Measurements from ENCODE around the gene CILP.
"Not testable (repeated sequence)": the region's sequence is repeated elsewhere in the genome, so short reads cannot be mapped to it uniquely, and the experiment has no call there.

CILP gene

GRCh38 chr15:65196637-65197336, 14.5 kb downstream of the CILP start:
- H3K4me3 ChIP-seq (ENCODE audit: low read depth in 1 of 5, low read length in 5 of 5), result no peak overlapping the region
- H3K4me1 ChIP-seq (ENCODE audit: control insufficient read depth in 5 of 5, insufficient read depth in 5 of 5, low read length in 5 of 5), result peaks cover 0 to 14% (median 2%) of the 10 kb centered on the region in 5 donors
- no peak overlapping the region for H3K27ac ChIP-seq (ENCODE audit: low read depth, low read length)
- H3K36me3 ChIP-seq (ENCODE audit: control insufficient read depth in 5 of 5, insufficient read depth in 5 of 5, low read length in 5 of 5), result peaks cover 0 to 10% (median 0%) of the 10 kb centered on the region in 5 donors
- no peak overlapping the region for H3K9ac ChIP-seq (ENCODE audit: low read length in 5 of 5)
- no peaks in the 10 kb centered on the region for H3K9me3 ChIP-seq (ENCODE audit: control insufficient read depth in 5 of 5, low read length in 5 of 5)
- H3K27me3 ChIP-seq (ENCODE audit: control insufficient read depth in 5 of 5, insufficient read depth in 4 of 5, low read length in 5 of 5), result no peaks in the 10 kb centered on the region

GRCh38 chr15:65195548-65195923, 15.7 kb downstream of the CILP start:
- H3K36me3 ChIP-seq (ENCODE audit: control insufficient read depth in 5 of 5, insufficient read depth in 5 of 5, low read length in 5 of 5), result peaks cover 0 to 9% (median 0%) of the 10 kb centered on the region in 5 donors
- H3K27me3 ChIP-seq (ENCODE audit: control insufficient read depth in 5 of 5, insufficient read depth in 4 of 5, low read length in 5 of 5), result no peaks in the 10 kb centered on the region
- no peak overlapping the region for H3K4me3 ChIP-seq (ENCODE audit: low read depth in 1 of 5, low read length in 5 of 5)
- H3K9me3 ChIP-seq (ENCODE audit: control insufficient read depth in 5 of 5, low read length in 5 of 5), result no peaks in the 10 kb centered on the region
- no peak overlapping the region for H3K9ac ChIP-seq (ENCODE audit: low read length in 5 of 5)
- H3K27ac ChIP-seq (ENCODE audit: low read depth, low read length), result no peak overlapping the region
- H3K4me1 ChIP-seq (ENCODE audit: control insufficient read depth in 5 of 5, insufficient read depth in 5 of 5, low read length in 5 of 5), result peaks cover 0 to 14% (median 2%) of the 10 kb centered on the region in 5 donors

GRCh38 chr15:65194826-65195547, 16.3 kb downstream of the CILP start:
- no peaks in the 10 kb centered on the region for H3K27me3 ChIP-seq (ENCODE audit: control insufficient read depth in 5 of 5, insufficient read depth in 4 of 5, low read length in 5 of 5)
- no peak overlapping the region for H3K9ac ChIP-seq (ENCODE audit: low read length in 5 of 5)
- H3K9me3 ChIP-seq (ENCODE audit: control insufficient read depth in 5 of 5, low read length in 5 of 5), result no peaks in the 10 kb centered on the region
- peaks cover 0 to 14% (median 2%) of the 10 kb centered on the region in 5 donors for H3K4me1 ChIP-seq (ENCODE audit: control insufficient read depth in 5 of 5, insufficient read depth in 5 of 5, low read length in 5 of 5)
- H3K36me3 ChIP-seq (ENCODE audit: control insufficient read depth in 5 of 5, insufficient read depth in 5 of 5, low read length in 5 of 5), result peaks cover 0 to 9% (median 0%) of the 10 kb centered on the region in 5 donors
- no peak overlapping the region for H3K27ac ChIP-seq (ENCODE audit: low read depth, low read length)
- H3K4me3 ChIP-seq (ENCODE audit: low read depth in 1 of 5, low read length in 5 of 5), result no peak overlapping the region

GRCh38 chr15:65192016-65192415, 19.3 kb downstream of the CILP start:
- H3K9me3 ChIP-seq (ENCODE audit: control insufficient read depth in 5 of 5, low read length in 5 of 5), result no peaks in the 10 kb centered on the region
- no peak overlapping the region for H3K4me3 ChIP-seq (ENCODE audit: low read depth in 1 of 5, low read length in 5 of 5)
- H3K4me1 ChIP-seq (ENCODE audit: control insufficient read depth in 5 of 5, insufficient read depth in 5 of 5, low read length in 5 of 5), result peaks cover 0 to 14% (median 2%) of the 10 kb centered on the region in 5 donors
- no peaks in the 10 kb centered on the region for H3K27me3 ChIP-seq (ENCODE audit: control insufficient read depth in 5 of 5, insufficient read depth in 4 of 5, low read length in 5 of 5)
- H3K27ac ChIP-seq (ENCODE audit: low read depth, low read length), result no peak overlapping the region
- H3K9ac ChIP-seq (ENCODE audit: low read length in 5 of 5), result no peak overlapping the region
- H3K36me3 ChIP-seq (ENCODE audit: control insufficient read depth in 5 of 5, insufficient read depth in 5 of 5, low read length in 5 of 5), result peaks cover 0 to 2% (median 0%) of the 10 kb centered on the region in 5 donors

GRCh38 chr15:65189102-65189740, 22.1 kb downstream of the CILP start:
- H3K9ac ChIP-seq (ENCODE audit: low read length in 5 of 5), result no peak overlapping the region

GRCh38 chr15:65188472-65188871, 22.8 kb downstream of the CILP start:
- not testable (repeated sequence) for H3K27me3 ChIP-seq (ENCODE audit: control insufficient read depth in 5 of 5, insufficient read depth in 4 of 5, low read length in 5 of 5); H3K4me3 ChIP-seq (ENCODE audit: low read depth in 1 of 5, low read length in 5 of 5); H3K9ac ChIP-seq (ENCODE audit: low read length in 5 of 5); H3K27ac ChIP-seq (ENCODE audit: low read depth, low read length); H3K9me3 ChIP-seq (ENCODE audit: control insufficient read depth in 5 of 5, low read length in 5 of 5); H3K36me3 ChIP-seq (ENCODE audit: control insufficient read depth in 5 of 5, insufficient read depth in 5 of 5, low read length in 5 of 5)
- H3K4me1 ChIP-seq (ENCODE audit: control insufficient read depth in 5 of 5, insufficient read depth in 5 of 5, low read length in 5 of 5), result peaks cover 0 to 15% (median 8%) of the 10 kb centered on the region in 5 donors

More at GRCh38 chr15:65189102-65189740, 22.1 kb downstream of the CILP start:
- Histone ChIP-seq H3K4me1 (ENCODE audit: control insufficient read depth in 5 of 5, insufficient read depth in 5 of 5, low read length in 5 of 5) (peaks cover 0 to 8% (median 5%) of the 10 kb centered on the region in 5 donors), H3K4me3 (ENCODE audit: low read depth in 1 of 5, low read length in 5 of 5) (no peak overlapping the region), H3K27ac (ENCODE audit: low read depth, low read length) (no peak overlapping the region), H3K36me3 (ENCODE audit: control insufficient read depth in 5 of 5, insufficient read depth in 5 of 5, low read length in 5 of 5) (no peaks in the 10 kb centered on the region), H3K27me3 (ENCODE audit: control insufficient read depth in 5 of 5, insufficient read depth in 4 of 5, low read length in 5 of 5) (no peaks in the 10 kb centered on the region), H3K9me3 (ENCODE audit: control insufficient read depth in 5 of 5, low read length in 5 of 5) (no peaks in the 10 kb centered on the region)

GRCh38 chr15:65184868-65185717, 26.2 kb downstream of the CILP start, which contains the start of gene CLPX:
Gene CLPX, minus strand, starts transcription at chr15:65185342. Its CDS starts 189 bp downstream, at chr15:65185153.
- Histone ChIP-seq H3K4me1 (ENCODE audit: control insufficient read depth in 5 of 5, insufficient read depth in 5 of 5, low read length in 5 of 5) (peaks cover 0 to 27% (median 25%) of the 10 kb centered on the region in 5 donors), H3K4me3 (ENCODE audit: low read depth in 1 of 5, low read length in 5 of 5) (peak within 1 kb of the TSS; percentile 79 to 92 (median 88)), H3K27me3 (ENCODE audit: control insufficient read depth in 5 of 5, insufficient read depth in 4 of 5, low read length in 5 of 5) (no peaks in the 10 kb centered on the region), H3K9me3 (ENCODE audit: control insufficient read depth in 5 of 5, low read length in 5 of 5) (no peaks in the 10 kb centered on the region), H3K9ac (ENCODE audit: low read length in 5 of 5) (peak within 1 kb of the TSS; percentile 84 to 98 (median 95)), H3K36me3 (ENCODE audit: control insufficient read depth in 5 of 5, insufficient read depth in 5 of 5, low read length in 5 of 5) (peaks cover 0 to under 1% (median 0%) of the 10 kb centered on the region in 5 donors), H3K27ac (ENCODE audit: low read depth, low read length) (peak within 1 kb of the TSS; percentile 96)

GRCh38 chr15:65184305-65184867, 26.9 kb downstream of the CILP start:
- H3K9me3 ChIP-seq (ENCODE audit: control insufficient read depth in 5 of 5, low read length in 5 of 5), result no peaks in the 10 kb centered on the region
- H3K27me3 ChIP-seq (ENCODE audit: control insufficient read depth in 5 of 5, insufficient read depth in 4 of 5, low read length in 5 of 5), result no peaks in the 10 kb centered on the region
- H3K27ac ChIP-seq (ENCODE audit: low read depth, low read length), result peak overlapping the region; percentile 96
- peaks cover 0 to 27% (median 25%) of the 10 kb centered on the region in 5 donors for H3K4me1 ChIP-seq (ENCODE audit: control insufficient read depth in 5 of 5, insufficient read depth in 5 of 5, low read length in 5 of 5)
- H3K4me3 ChIP-seq (ENCODE audit: low read depth in 1 of 5, low read length in 5 of 5), result peak overlapping the region; percentile 79 to 92 (median 88)
- H3K36me3 ChIP-seq (ENCODE audit: control insufficient read depth in 5 of 5, insufficient read depth in 5 of 5, low read length in 5 of 5), result peaks cover 0 to 3% (median 3%) of the 10 kb centered on the region in 5 donors
- peak overlapping the region; percentile 84 to 98 (median 95) for H3K9ac ChIP-seq (ENCODE audit: low read length in 5 of 5)

GRCh38 chr15:65183865-65184159, 27.5 kb downstream of the CILP start:
- no peaks in the 10 kb centered on the region for H3K27me3 ChIP-seq (ENCODE audit: control insufficient read depth in 5 of 5, insufficient read depth in 4 of 5, low read length in 5 of 5)

More at GRCh38 chr15:65183865-65184159, 27.5 kb downstream of the CILP start:
- peak overlapping the region; percentile 96 for H3K27ac ChIP-seq (ENCODE audit: low read depth, low read length)
- peak overlapping the region; percentile 79 to 92 (median 88) for H3K4me3 ChIP-seq (ENCODE audit: low read depth in 1 of 5, low read length in 5 of 5)
- H3K9me3 ChIP-seq (ENCODE audit: control insufficient read depth in 5 of 5, low read length in 5 of 5), result no peaks in the 10 kb centered on the region
- peaks cover 0 to 25% (median 25%) of the 10 kb centered on the region in 5 donors for H3K4me1 ChIP-seq (ENCODE audit: control insufficient read depth in 5 of 5, insufficient read depth in 5 of 5, low read length in 5 of 5)
- peaks cover 1 to 7% (median 5%) of the 10 kb centered on the region in 5 donors for H3K36me3 ChIP-seq (ENCODE audit: control insufficient read depth in 5 of 5, insufficient read depth in 5 of 5, low read length in 5 of 5)
- H3K9ac ChIP-seq (ENCODE audit: low read length in 5 of 5), result peak overlapping the region; percentile 84 to 98 (median 95)
